HG02759 (cell line): Measurements from ENCODE around the gene RILPL2.
"Not testable (repeated sequence)": the region's sequence is repeated elsewhere in the genome, so short reads cannot be mapped to it uniquely, and the experiment has no call there.

Experiments used
- ATAC-seq: cut with Tn5 transposase; IDR thresholded peaks from one replicate; pipeline ENCODE4 v1.9.1; 2021; ENCODE audit warnings: mild to moderate bottlenecking, moderate library complexity; ENCODE audit not compliant: unreplicated experiment

Gene RILPL2, protein sequence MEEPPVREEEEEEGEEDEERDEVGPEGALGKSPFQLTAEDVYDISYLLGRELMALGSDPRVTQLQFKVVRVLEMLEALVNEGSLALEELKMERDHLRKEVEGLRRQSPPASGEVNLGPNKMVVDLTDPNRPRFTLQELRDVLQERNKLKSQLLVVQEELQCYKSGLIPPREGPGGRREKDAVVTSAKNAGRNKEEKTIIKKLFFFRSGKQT

DNA sequence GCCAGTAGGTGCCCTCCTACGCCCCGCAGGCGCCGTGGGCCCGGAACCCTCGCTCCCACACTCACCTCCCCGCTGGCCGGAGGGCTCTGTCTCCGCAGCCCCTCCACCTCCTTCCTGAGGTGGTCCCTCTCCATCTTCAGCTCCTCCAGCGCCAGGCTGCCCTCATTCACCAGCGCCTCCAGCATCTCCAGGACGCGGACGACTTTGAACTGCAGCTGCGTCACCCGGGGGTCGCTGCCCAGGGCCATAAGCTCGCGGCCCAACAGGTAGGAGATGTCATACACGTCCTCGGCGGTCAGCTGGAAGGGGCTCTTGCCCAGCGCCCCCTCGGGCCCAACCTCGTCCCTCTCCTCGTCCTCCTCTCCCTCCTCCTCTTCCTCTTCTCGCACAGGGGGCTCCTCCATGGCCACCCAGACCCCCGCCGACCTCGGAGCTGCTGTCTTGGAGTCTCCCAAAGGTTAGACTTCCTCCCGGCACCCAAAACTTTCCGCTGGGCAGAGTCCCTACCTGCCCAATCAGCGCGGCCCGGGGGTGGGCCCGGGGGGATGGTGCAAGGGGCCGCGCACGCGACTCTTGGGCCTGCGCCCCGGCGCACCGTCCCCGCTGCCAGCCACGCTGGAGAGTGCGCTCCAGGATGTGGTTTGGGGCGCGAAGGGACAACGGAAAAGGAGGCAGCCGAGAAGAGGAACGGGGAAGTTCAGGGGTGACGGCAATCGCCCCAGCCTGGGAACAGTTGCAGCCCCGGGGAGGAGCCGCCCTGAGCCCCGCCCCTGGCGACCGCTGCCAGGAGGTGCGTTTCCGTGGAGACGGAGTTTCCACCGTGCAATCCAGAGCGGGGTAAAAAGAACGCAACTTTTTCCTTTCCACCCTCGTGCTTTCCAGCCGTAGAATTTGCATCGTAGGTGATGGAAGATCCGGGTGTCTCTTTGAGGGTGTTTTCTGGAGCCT, at the start of gene RILPL2:
RILPL2 (minus strand) TSS at position 668 of the 948 bp plus-strand sequence; CDS start at position 404, 264 bp downstream.
- ATAC-seq: peak; percentile 79

DNA sequence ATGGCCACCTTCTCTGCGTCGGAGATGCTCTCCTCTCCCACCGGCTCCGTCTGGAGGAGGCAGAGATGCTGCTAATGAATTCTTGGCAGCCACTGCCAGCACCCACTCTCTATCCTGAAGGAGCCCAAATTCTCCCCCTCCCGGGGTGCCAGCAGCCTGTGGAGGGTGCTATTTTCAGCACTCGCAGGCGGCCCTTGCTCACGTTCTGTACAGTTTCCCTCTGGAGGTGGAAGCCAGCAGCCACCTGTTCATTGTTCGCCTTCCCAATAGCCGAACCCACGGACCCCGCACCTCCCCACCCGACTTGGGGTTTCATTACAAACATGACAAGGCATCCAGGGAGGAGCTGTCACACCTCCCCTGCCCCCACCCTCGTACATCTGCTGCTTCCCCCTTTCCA, 49.3 kb upstream of the RILPL2 start:
- no peak for ATAC-seq

DNA sequence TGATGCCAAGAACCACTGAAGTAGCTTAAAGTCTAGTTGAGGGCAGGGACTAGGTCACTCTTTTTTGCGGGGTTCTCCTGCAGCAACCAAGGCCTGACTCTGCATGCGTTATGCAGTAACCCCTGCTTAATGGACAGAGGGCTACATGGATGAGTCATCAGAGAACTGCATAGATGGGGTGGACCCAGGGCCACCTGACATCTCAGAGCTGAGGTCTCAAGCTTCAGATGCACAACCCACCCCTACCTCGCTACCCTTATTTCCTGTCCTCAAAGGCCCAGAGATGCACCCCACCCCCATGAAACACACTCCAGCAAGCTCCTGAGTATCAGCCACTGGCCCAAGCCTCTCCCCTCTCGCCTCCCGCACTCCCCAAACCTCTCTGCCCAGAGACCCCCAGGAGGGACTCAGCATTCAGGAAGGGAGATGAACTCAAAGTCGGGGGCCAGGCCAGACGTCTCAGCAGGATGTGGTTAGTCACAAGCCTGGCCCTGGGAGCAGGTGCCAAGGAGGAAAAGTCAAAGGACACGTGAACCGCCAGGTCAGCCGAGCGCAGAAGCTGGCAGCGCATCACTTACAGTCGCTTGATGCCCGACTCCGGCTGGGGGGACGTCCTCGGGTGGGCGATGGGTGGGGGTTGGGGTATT, 47.2 kb upstream of the RILPL2 start:
- no peak for ATAC-seq

DNA sequence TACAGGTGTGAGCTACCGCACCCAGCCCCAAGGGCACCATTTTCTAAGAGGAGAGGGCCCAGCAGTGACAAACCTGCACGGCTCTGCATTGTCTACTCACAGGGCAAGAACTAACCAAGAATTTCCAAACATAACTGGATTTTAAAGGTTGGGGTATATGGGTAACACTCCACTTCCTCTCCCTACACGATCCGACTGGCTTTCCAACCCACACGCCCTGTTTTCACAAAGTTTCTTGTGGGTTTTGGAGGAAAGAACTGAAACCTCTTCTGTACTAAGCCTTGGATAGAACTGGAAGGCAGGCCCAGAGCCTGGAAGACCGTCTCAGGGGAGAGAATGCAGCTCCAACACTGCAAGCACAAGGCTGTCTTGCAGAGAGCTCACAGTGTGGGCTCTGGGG, 46.4 kb upstream of the RILPL2 start:
- ATAC-seq: no peak

DNA sequence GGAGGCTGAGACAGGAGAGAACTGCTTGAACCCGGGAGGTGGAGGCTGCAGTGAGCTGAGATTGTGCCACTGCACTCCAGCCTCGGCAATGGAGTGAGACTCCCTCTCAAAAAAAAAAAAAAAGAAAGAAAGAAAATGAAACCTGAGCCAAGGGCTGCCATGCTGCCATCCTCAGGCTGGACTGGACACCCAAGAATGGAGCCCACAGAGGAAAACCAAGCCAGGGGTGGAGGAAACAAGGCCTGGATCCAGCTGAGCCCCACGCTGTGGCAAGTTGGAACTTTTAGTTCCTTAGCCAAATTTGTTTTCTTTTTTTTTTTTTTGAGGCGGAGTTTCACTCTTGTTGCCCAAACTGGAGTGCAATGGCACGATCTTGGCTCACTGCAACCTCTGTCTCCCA, 44.8 kb upstream of the RILPL2 start:
- not testable (repeated sequence) for ATAC-seq

DNA sequence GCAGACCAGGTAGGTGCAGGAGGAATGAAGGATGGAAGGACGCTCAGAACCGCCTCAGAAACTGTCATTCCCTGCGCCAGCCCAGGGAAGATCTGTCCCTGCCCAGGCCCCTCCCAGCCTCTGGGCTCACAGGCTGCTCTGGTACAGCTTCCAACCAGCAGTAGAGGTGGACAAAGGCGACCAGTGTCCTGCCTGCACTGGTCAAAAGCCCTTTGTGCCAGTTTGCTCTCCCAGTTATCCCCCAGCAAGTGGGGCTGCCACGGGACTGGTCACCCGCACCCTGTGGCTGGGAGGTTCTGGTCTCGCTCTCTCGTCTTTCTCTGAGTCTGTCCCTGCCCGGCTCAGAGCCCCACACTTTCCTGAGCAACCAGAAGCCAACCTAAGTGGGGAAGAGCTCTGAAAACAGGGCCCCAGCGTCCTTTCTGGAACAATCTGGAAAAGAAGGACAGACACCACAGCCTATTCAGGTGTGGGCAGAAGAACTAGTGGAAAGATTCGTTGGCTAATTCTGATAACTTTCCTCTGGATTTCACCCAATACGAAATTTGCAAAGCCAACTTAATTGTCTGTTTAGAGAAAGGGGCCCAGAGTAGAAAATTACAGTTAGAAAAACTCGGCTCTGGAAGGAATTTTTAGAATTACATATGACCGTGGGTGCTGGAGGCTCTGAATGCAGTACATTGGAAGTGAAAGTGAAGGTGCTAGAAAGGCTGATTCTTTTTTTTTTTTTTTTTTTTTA, 43.1 kb upstream of the RILPL2 start:
- ATAC-seq: no peak

DNA sequence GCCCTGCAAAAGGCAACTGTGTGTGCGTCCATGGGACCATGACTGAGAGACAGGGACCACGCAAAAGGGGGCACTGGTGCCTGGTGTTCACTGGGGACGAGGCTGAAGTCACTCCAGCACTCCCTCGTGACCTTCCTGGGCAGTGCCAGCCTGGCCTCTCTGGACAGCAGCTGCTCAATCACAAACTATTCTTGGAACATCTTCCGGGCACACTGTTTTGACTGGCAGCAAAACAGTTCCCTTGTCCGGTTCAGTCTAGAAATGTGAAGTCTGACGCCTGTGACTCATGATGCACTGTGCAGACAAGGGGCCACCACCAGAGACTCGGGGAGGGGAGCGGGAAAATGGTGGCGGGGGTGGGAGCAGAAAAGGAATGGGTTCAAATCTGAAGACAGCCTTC, 42.3 kb upstream of the RILPL2 start:
- ATAC-seq: no peak

DNA sequence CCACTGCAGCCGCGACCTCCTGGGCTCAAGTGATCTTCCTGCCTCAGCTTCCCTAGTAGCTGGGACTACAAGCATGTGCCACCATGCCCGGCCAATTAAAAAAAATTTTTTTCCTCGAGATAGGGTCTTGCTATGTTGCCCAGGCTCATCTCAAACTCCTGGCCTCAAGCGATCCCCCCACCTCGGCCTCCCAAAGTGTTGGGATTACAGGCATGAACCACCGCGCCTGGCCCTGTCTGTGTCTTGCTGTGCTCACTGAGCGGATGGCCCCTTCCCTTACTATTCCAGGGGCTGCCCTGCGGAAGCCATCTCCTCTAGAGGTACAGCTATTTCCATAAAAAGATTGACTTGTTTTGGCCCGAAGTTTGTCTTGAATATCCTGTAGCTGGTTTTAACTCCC, 41.6 kb upstream of the RILPL2 start:
- no peak for ATAC-seq

DNA sequence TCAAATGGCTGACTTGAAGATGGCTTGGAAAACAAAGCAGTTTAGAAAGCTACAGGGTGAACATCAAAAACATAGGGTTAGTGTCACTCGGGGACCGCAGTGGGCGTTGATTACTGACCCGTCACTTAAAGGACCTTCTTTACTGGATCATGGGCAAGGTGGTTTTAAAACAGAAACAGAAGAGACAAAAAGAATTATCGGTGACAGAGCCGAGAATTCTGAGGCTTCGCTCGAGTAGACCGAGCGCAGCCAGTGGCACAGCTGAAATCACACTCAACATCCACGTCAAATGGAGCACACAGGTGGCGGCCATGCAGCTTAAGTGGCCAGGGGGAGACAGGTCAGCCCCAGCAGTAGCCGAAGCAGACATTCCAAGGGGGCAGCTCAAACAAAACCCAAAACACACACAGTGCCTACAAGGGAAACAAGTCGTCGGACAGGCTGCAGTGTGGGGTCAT, 38.8 kb upstream of the RILPL2 start:
- ATAC-seq: no peak

DNA sequence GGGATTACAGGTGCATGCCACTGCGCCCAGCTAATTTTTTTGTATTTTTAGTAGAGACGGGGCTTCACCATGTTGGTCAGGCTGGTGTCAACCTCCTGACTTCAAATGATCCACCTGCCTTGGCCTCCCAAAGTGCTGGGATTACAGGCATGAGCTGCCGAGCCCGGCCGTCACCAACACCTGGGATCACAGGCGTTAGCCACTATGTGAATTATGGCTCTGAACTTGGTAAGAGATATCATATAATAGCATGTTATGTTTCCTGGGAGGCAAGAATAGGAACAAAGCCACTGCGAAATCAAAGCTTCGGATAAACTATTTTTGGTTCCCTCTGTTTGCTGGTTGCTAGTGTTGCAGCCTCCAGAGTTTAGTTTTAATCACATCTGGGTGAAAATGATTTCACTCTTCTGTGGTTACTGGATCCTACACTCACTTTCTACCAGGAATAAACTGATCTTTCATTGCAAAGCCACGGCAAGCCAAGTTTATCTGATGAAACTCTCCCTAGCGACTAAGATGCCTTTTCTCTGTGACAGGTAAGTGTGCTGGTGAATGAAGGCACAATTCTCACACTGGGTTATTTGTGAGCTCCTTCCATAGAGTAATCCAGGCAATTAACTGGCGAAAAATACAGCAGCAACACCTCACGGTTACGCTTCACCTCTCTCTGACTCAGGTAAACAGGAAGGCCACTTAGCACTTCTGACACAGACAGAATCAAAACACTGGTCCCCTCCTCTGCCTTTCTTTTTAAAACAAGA, 38.2 kb upstream of the RILPL2 start:
- no peak for ATAC-seq

DNA sequence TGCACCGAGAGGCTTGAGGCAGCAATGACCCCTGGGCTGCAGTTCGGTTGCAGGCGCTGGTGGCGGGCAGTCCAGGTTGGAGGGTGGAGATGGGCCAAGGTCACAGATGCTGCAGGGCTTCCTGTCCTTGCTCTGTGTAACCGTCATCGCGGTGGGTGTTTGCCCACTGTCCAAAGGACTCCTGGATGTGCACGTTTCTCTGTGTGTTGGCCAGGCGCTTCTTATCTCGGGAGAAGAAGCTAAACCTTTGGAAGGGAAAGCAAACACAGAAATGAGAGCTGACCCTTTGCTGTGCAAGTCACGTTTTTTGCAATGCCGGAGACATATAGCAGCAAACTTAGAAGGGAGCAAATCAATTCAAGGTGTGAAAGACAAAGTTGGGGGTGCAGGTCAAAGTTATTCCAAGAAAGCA, 36.0 kb upstream of the RILPL2 start:
- ATAC-seq: no peak

DNA sequence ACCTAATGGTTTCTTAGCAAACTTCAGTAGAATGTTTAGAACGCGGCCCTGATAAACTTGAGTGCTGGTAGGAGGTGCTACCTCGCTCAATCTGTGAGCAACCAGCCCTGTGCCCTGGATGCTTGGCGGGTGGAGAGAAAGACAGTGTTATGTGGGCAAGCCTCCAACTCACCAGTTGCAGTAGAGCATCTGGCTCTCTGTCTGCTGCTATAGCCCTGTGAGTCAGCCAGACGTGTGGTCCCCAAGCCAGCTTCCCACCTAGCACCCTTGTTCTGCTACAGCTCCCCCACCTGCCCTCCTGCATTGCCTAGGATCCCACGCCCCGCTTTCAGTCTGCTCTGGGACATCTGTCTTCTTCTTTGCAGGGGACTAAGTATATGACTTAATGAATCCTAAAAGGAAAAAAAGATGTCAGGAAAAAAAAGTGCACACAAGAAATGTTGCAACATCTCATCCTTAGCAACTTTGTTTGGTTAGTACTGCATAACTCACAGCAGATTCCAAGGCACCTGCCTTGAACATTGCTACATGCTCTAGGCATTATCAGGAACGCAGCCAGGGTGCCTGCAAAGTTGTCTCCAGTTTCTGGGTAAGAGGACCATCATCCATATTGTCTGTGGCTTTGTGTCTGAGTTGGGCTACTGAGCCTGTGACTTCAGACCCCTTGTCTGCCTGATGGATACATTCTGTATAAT, 35.0 kb upstream of the RILPL2 start:
- no peak for ATAC-seq

DNA sequence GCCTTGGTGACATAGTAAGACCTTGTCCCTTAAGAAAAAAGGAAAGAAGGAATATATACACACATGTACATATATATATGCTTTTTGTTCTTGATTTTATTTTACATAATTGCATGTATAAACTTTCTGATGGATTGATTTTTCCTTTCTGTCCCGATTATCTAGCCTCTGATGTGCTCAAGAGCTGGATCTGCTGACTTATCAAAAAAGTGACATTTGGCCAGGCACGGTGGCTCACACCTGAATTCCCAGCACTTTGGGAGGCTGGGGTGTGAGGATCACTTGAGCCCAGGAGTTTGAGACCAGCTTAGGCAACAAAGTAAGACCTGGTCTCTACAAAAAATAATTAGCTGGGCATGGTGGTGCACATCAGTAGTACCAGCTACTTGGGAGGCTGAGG, 33.5 kb upstream of the RILPL2 start:
- ATAC-seq: no peak

DNA sequence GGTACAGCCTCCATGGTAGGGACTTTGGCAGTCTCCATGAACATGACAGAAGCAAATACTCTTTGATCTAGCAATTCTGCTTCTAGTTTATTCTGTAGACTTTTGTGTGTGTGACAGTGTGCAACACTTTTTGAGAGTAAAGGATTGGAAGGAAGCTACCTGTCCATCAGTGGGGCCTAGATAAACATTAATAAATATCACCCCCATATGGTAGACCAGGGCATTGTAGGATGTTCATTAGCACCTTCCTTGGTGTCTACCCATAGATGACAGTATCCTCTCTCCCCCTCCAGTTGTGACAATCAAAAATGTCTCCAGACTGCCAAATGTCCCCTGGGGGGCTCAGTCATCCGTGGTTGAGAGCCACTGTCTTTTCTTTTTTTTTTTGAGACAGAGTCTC, 32.3 kb upstream of the RILPL2 start:
- ATAC-seq: peak; percentile 63

DNA sequence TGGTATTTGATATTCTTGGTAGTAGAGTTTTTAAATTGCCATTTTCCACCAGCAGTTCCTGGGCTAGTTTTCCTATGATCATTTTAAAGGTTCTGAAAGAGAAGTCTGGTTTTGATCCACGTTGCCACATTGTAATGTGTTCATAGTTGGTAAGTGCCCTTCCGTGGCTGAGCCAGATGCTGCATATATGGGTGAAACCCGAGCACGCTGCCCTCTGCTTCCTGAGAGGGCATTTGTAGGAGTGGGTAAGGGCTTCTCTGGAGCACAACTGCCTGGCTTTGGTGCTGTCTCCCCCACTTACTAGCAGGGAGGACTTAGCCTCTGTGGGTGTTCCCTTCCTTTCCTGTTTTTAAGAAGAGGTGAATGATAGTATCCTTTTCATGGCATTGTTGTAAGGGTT, 28.6 kb upstream of the RILPL2 start:
- no peak for ATAC-seq

DNA sequence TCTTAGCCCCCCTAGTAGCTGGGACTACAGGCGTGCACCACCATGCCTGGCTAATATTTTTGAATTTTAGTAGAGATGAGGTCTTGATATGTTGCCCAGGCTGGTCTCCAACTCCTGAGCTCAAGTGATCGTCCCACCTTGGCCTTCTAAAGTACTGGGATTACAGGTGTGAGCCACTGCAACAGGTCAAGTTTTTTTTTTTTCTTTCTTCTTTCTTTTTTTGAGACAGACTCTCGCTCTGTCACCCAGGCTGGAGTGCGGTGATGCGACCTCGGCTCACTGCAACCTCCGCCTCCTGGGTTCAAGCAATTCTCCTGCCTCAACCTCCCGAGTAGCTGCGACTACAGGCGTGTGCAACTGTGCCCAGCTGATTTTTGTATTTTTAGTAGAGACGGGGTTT, 26.7 kb upstream of the RILPL2 start:
- not testable (repeated sequence) for ATAC-seq

DNA sequence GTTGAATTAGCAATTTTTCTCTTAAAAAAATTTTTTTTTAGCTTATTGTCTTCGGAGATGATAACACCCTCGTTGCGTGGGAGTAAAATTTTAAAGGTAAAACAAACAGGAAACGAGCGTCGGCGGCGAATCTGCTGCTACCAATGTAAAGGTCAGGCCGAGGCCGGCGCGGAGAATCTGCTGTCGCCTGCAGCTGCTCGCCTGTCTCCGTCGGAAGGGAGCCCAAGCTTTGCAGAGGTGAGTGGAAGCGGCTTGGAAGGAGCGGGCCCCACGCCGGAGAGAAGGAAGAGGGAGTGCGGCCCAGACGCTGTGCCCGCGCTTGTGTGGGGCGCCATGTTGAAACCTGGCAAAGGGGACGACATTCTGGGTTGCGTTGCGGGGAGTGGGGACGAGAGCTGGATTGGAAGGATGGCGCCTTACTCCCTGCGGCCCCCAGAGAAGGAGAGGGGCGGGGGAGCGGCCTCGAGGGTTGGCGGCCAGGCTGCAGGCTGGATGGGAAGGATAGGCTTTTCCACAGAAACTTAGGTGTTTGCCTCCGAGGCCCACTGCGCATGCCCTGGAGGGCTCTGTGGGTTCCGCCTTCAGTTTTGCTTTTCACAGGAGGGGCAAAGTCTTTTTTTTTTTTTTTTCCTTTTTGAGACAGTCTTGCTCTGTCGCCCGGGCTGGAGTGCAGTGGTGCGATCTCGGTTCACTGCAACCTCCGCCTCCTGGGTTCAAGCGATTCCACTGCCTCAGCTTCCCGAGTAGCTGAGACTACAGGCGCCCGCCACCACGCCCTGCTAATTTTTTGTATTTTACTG, 21.7 kb upstream of the RILPL2 start, which contains the start of gene SNRNP35:
SNRNP35 (plus strand) TSS at position 160 of the 800 bp plus-strand sequence. CDS start 7,402 bp downstream, outside the sequence.
- ATAC-seq: peak; percentile 74

DNA sequence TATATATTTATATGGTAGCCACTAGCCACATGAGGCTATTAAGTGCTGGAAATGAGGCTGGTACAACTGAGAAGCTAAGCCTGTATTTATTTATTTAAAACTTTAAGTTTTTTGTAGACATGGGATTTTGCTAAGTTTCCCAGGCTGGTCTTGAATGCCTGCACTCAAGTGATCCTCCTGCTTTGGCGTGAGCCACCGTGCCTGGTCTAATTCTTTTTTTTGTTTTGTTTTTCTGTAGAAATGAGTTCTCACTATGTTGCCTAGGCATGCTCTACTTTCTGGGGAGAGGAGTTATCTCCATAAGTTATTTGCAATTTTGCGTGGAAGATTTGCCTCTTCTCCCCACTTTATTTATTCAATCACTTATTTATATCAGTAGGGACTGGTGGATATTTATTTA, 16.7 kb upstream of the RILPL2 start:
- ATAC-seq: no peak

DNA sequence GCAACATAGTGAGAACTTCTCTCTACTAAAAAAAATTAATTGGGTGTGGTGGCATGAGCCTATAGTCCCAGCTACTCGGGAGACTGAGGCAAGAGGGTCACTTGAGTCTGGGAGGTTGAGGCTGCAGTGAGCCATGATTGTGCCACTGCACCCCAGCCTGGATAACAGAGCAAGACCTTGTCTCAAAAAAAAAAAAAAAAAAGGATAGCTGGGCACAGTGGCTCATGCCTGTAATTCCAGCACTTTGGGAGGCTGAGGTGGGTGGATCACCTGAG, 15.7 kb upstream of the RILPL2 start:
- ATAC-seq: not testable (repeated sequence)
